Measurements from ENCODE around the gene MLH1. TPM values are rescaled to one million over a fixed set of nuclear protein-coding genes. Genes with fewer than 3 reads are reported as not detected.

MLH1 gene
- total and polyA plus RNA-seq, 2 of the 8 experiments (the other 6 are each of a cell fraction or from before 2014, with no cell fraction given), result 36.4 to 47.3 TPM

DNA sequence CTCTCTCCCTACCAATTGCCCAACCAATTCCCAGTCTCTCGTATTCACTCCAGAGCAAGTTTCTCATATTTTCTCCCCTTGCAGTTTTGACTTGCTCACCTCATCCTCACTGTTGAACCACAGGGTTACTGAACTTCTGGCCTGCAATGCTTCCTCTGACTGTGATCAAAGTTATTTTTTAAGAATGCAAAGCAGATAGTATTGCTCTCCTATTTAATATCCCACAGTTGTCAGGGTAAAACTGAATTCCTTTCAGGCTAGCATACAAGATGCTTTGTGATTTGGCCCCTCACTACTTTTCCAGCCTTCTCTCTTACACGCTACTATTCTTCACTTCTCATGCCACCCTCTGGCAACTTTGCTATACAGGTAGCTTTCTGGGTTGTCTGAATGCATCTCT lies 100.2 kb downstream of the MLH1 start (continued):
- TF ChIP-seq, protein P1, sequence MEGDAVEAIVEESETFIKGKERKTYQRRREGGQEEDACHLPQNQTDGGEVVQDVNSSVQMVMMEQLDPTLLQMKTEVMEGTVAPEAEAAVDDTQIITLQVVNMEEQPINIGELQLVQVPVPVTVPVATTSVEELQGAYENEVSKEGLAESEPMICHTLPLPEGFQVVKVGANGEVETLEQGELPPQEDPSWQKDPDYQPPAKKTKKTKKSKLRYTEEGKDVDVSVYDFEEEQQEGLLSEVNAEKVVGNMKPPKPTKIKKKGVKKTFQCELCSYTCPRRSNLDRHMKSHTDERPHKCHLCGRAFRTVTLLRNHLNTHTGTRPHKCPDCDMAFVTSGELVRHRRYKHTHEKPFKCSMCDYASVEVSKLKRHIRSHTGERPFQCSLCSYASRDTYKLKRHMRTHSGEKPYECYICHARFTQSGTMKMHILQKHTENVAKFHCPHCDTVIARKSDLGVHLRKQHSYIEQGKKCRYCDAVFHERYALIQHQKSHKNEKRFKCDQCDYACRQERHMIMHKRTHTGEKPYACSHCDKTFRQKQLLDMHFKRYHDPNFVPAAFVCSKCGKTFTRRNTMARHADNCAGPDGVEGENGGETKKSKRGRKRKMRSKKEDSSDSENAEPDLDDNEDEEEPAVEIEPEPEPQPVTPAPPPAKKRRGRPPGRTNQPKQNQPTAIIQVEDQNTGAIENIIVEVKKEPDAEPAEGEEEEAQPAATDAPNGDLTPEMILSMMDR (IDR thresholded peaks at IDR 0.05; ENCODE audit: control extremely low read depth in 1 of 3, insufficient read depth in 1 of 3, low read depth in 1 of 3, low read length in 3 of 3), result no peak

Measured in H1 (cell line).